Fibroblast of lung (primary cell): Measurements from ENCODE around the gene TBC1D10B. TPM values are rescaled to one million over a fixed set of nuclear protein-coding genes. Genes with fewer than 3 reads are reported as not detected.

Experiments used
- DNase-seq, 2 donors: peaks; one replicate each; pipeline versions ENCODE4 v3.0.0 to v3.0.0-alpha.2; 2010; ENCODE audit warnings: low read depth in 2 of 2
- H2AFZ ChIP-seq: 2 replicates; pipeline ENCODE4 v1.5.1; 2012; ENCODE audit warnings: low read length, control low read depth, inconsistent platforms
- H3K27ac ChIP-seq: 2 replicates; pipeline ENCODE4 v1.5.1; 2011; ENCODE audit warnings: low read length, control low read depth; ENCODE audit not compliant: insufficient read depth
- H3K27me3 ChIP-seq: 2 replicates; pipeline ENCODE4 v1.5.1; 2011; ENCODE audit warnings: mild to moderate bottlenecking, low read length; ENCODE audit not compliant: control insufficient read depth, insufficient read depth
- H3K36me3 ChIP-seq: 2 replicates; pipeline ENCODE4 v1.5.1; 2011; ENCODE audit warnings: low read length; ENCODE audit not compliant: control insufficient read depth, insufficient read depth
- H3K4me1 ChIP-seq: 2 replicates; pipeline ENCODE4 v1.5.1; 2011; ENCODE audit warnings: low read length; ENCODE audit not compliant: control insufficient read depth, insufficient read depth; ENCODE audit errors: extremely low read depth
- H3K4me2 ChIP-seq: 2 replicates; pipeline ENCODE4 v1.5.1; 2011; ENCODE audit warnings: low read length, control low read depth; ENCODE audit not compliant: insufficient read depth; ENCODE audit errors: extremely low read depth
- H3K4me3 ChIP-seq, 4 experiments: fragments of 200-600 bp in 1 of 4; sonication (generic) in 1 of 4; replicated peaks in 1 of 4; 2 replicates each; pipeline ENCODE4 v1.5.1; 2011 to 2016; ENCODE audit warnings: low read length in 4 of 4, low read depth in 3 of 4, mild to moderate bottlenecking in 3 of 4, control low read depth in 2 of 4, inconsistent platforms in 1 of 4, mixed read lengths in 1 of 4; ENCODE audit not compliant: insufficient read depth in 1 of 4; ENCODE audit errors: control extremely low read depth in 1 of 4
- H3K79me2 ChIP-seq: 2 replicates; pipeline ENCODE4 v1.5.1; 2012; ENCODE audit warnings: mild to moderate bottlenecking, low read length, inconsistent platforms; ENCODE audit not compliant: control insufficient read depth, insufficient read depth
- H3K9ac ChIP-seq: 2 replicates; pipeline ENCODE4 v1.5.1; 2011; ENCODE audit warnings: mild to moderate bottlenecking, low read length, control low read depth; ENCODE audit not compliant: insufficient read depth
- H3K9me3 ChIP-seq: 2 replicates; pipeline ENCODE4 v1.5.1; 2012; ENCODE audit warnings: low read depth, low read length; ENCODE audit not compliant: control insufficient read depth, insufficient read depth
- H4K20me1 ChIP-seq: 2 replicates; pipeline ENCODE4 v1.5.1; 2011; ENCODE audit warnings: low read length; ENCODE audit not compliant: control insufficient read depth, insufficient read depth; ENCODE audit errors: extremely low read depth
- EZH2 ChIP-seq: IDR thresholded peaks from 2 replicates; pipeline ENCODE4 v1.5.1; 2012; ENCODE audit warnings: low read length, control low read depth, mild to moderate bottlenecking; ENCODE audit errors: missing control alignments
- polyA plus RNA-seq, 2 donors: library from polyadenylated mRNA; depleted of rRNA in 1 of 2; stranded (reverse) in 1 of 2; unstranded in 1 of 2; fragments of >200 nt; gene quantifications; 2 replicates each; pipeline ENCODE4 v1.2.1, GENCODE V29; 2011 to 2012; ENCODE audit warnings: missing spikeins in 1 of 2
- total RNA-seq: library from RNA; depleted of rRNA; stranded (reverse); fragments of >200 nt; gene quantifications from 2 replicates; pipeline ENCODE4 v1.2.1, GENCODE V29; 2014
- TF ChIP-seq, protein P1 (sequence below), 2 donors: IDR thresholded peaks in 1 of 2; conservative IDR thresholded peaks in 1 of 2; 1 replicate in 1 of 2; 2 replicates in 1 of 2; pipeline ENCODE4 v1.5.1; 2011 to 2012; ENCODE audit warnings: low read length in 2 of 2, control low read depth in 1 of 2, inconsistent platforms in 1 of 2, low read depth in 1 of 2, mild to moderate bottlenecking in 1 of 2

The TBC1D10B gene
- total and polyA plus RNA-seq, 2 donors (not counting 1 experiment from before 2014, with no cell fraction given) = 14.8 to 29.6 TPM

GRCh38 chr16:30407804-30408534 is 37.7 kb upstream of the TBC1D10B start:
- peaks cover 2% of the 10 kb centered on the region for H3K36me3 ChIP-seq
- H3K9ac ChIP-seq = peak overlapping the region; percentile 72
- DNase-seq = no peak
- peak overlapping the region; percentile 58 to 82 (median 67) for H3K4me3 ChIP-seq
- H3K9me3 ChIP-seq = no peaks in the 10 kb centered on the region
- peak overlapping the region; percentile 81 for H3K27ac ChIP-seq
- peak overlapping the region; percentile 89 for H3K4me2 ChIP-seq
- H3K27me3 ChIP-seq = no peaks in the 10 kb centered on the region
- H4K20me1 ChIP-seq = no peaks in the 10 kb centered on the region
- peaks cover 5% of the 10 kb centered on the region for H3K79me2 ChIP-seq
- H3K4me1 ChIP-seq = peaks cover 4% of the 10 kb centered on the region
- TF ChIP-seq EZH2 = no peak
- TF ChIP-seq, protein P1, sequence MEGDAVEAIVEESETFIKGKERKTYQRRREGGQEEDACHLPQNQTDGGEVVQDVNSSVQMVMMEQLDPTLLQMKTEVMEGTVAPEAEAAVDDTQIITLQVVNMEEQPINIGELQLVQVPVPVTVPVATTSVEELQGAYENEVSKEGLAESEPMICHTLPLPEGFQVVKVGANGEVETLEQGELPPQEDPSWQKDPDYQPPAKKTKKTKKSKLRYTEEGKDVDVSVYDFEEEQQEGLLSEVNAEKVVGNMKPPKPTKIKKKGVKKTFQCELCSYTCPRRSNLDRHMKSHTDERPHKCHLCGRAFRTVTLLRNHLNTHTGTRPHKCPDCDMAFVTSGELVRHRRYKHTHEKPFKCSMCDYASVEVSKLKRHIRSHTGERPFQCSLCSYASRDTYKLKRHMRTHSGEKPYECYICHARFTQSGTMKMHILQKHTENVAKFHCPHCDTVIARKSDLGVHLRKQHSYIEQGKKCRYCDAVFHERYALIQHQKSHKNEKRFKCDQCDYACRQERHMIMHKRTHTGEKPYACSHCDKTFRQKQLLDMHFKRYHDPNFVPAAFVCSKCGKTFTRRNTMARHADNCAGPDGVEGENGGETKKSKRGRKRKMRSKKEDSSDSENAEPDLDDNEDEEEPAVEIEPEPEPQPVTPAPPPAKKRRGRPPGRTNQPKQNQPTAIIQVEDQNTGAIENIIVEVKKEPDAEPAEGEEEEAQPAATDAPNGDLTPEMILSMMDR (conservative IDR thresholded peaks at IDR 0.05 in 1 of 2, IDR thresholded peaks at IDR 0.05 in 1 of 2; ENCODE audit: low read depth in 1 of 2, low read length in 2 of 2) = no peak
- H2AFZ ChIP-seq = peak overlapping the region; percentile 46

GRCh38 chr16:30407102-30407803 is 37.0 kb upstream of the TBC1D10B start, which contains the start of gene ZNF771:
Gene ZNF771 (plus strand): TSS chr16:30407606. CDS start chr16:30408054, 448 bp downstream.
- Histone ChIP-seq H3K9ac (peak within 1 kb of the TSS; percentile 72), H3K4me2 (peak within 1 kb of the TSS; percentile 89), H2AFZ (peak within 1 kb of the TSS; percentile 98), H3K4me1 (peaks cover 4% of the 10 kb centered on the region), H3K79me2 (peaks cover 5% of the 10 kb centered on the region), H4K20me1 (no peaks in the 10 kb centered on the region), H3K27ac (peak within 1 kb of the TSS; percentile 81), H3K4me3 (peak within 1 kb of the TSS; percentile 58 to 82 (median 67)), H3K36me3 (peaks cover 2% of the 10 kb centered on the region), H3K9me3 (no peaks in the 10 kb centered on the region), H3K27me3 (no peaks in the 10 kb centered on the region)
- TF ChIP-seq EZH2 = no peak
- TF ChIP-seq, protein P1 (conservative IDR thresholded peaks at IDR 0.05 in 1 of 2, IDR thresholded peaks at IDR 0.05 in 1 of 2; ENCODE audit: low read depth in 1 of 2, low read length in 2 of 2) = no peak
- DNase-seq = peak; percentile 82 to 87

GRCh38 chr16:30406795-30407101 is 36.5 kb upstream of the TBC1D10B start:
- Histone ChIP-seq H3K4me1 (peaks cover 4% of the 10 kb centered on the region), H3K4me3 (peak overlapping the region; percentile 53 to 82 (median 67)), H3K9ac (peak overlapping the region; percentile 72), H3K79me2 (peaks cover 5% of the 10 kb centered on the region), H4K20me1 (no peaks in the 10 kb centered on the region), H3K27ac (peak overlapping the region; percentile 81), H2AFZ (peak overlapping the region; percentile 98), H3K36me3 (peaks cover 2% of the 10 kb centered on the region), H3K4me2 (peak overlapping the region; percentile 89), H3K27me3 (no peaks in the 10 kb centered on the region), H3K9me3 (no peaks in the 10 kb centered on the region)
- DNase-seq = no peak
- TF ChIP-seq EZH2 = no peak
- TF ChIP-seq, protein P1 (conservative IDR thresholded peaks at IDR 0.05 in 1 of 2, IDR thresholded peaks at IDR 0.05 in 1 of 2; ENCODE audit: low read depth in 1 of 2, low read length in 2 of 2) = no peak
